Thyroid gland (tissue), 4 donors: ENCODE results near the gene CBLL1.

ENCODE experiments used
- CTCF ChIP-seq, 6 experiments: fragments of 200-600 bp in 3 of 6; fragments of 450-650 bp in 3 of 6; sonication (generic) in 3 of 6; IDR thresholded peaks; one replicate each; pipeline ENCODE4 v1.5.1; 2016 to 2019; ENCODE audit warnings: antibody characterized with exemption in 6 of 6, mild to moderate bottlenecking in 2 of 6, inconsistent platforms in 1 of 6, moderate library complexity in 1 of 6
- POLR2A ChIP-seq, 2 donors: fragments of 450-650 bp; IDR thresholded peaks; one replicate each; pipeline ENCODE4 v1.6.1; 2017; ENCODE audit warnings: antibody characterized with exemption in 2 of 2, mild to moderate bottlenecking in 2 of 2, moderate library complexity in 1 of 2

- TF ChIP-seq POLR2A (IDR thresholded peaks at IDR 0.05) (no peak), CTCF (IDR thresholded peaks at IDR 0.05) (no peak)
Observed at GRCh38 chr7:107792364-107792763, 48.4 kb downstream of the CBLL1 start.
